Bronchial epithelial cell (primary cell): ENCODE data around the gene BRD4. TPM values are rescaled to one million over a fixed set of nuclear protein-coding genes. Genes with fewer than 3 reads are reported as not detected.
A peak's percentile ranks its signal among the peaks of the same experiment; 100 is the strongest.

Experiments
- DNase-seq: peaks from one replicate; pipeline ENCODE4 v3.0.0-alpha.2; 2010; ENCODE audit warnings: low read depth
- FAIRE-seq: peaks from 2 replicates; lab custom pipeline; 2011; peaks lifted over from hg19 to GRCh38; lab: Jason Lieb, UNC
- H3K27me3 ChIP-seq: 2 replicates; pipeline ENCODE4 v1.5.1; 2011; ENCODE audit warnings: low read length; ENCODE audit not compliant: control insufficient read depth, insufficient read depth
- H3K36me3 ChIP-seq: 2 replicates; pipeline ENCODE4 v1.5.1; 2011; ENCODE audit warnings: low read length; ENCODE audit not compliant: control insufficient read depth, insufficient read depth
- H3K4me3 ChIP-seq: 2 replicates; pipeline ENCODE4 v1.5.1; 2011; ENCODE audit warnings: mild to moderate bottlenecking, low read depth, low read length, control low read depth
- CTCF ChIP-seq: IDR thresholded peaks from 2 replicates; pipeline ENCODE4 v1.5.1; 2011; ENCODE audit warnings: mild to moderate bottlenecking, moderate library complexity, low read length, control low read depth, inconsistent platforms; ENCODE audit not compliant: insufficient read depth, severe bottlenecking
- total RNA-seq: library from RNA; depleted of rRNA; stranded (reverse); fragments of >200 nt; gene quantifications from 2 replicates; pipeline ENCODE4 v1.2.1, GENCODE V29; 2014

BRD4 gene
- total RNA-seq, 1 donor from 2014 or later: 12.1 TPM

- H3K27me3 ChIP-seq: no peaks in the 10 kb centered on the region
- peaks cover 43% of the 10 kb centered on the region for H3K36me3 ChIP-seq
- FAIRE-seq (no peak), DNase-seq (no peak)
- no peak for TF ChIP-seq CTCF
- no peak overlapping the region for H3K4me3 ChIP-seq
Measured at GRCh38 chr19:15250640-15250993, 81.7 kb downstream of the BRD4 start.

GRCh38 chr19:15249972-15250639 is 82.2 kb downstream of the BRD4 start:
- FAIRE-seq (no peak), DNase-seq (peak; percentile 66)
- TF ChIP-seq CTCF: peak; percentile 14
- no peaks in the 10 kb centered on the region for H3K27me3 ChIP-seq
- no peak overlapping the region for H3K4me3 ChIP-seq
- H3K36me3 ChIP-seq: peaks cover 45% of the 10 kb centered on the region

GRCh38 chr19:15249528-15249874 is 82.8 kb downstream of the BRD4 start:
- no peak for FAIRE-seq
- no peak for TF ChIP-seq CTCF
- Histone ChIP-seq H3K36me3 (peaks cover 49% of the 10 kb centered on the region), H3K4me3 (no peak overlapping the region), H3K27me3 (no peaks in the 10 kb centered on the region)
- DNase-seq: no peak

DNA sequence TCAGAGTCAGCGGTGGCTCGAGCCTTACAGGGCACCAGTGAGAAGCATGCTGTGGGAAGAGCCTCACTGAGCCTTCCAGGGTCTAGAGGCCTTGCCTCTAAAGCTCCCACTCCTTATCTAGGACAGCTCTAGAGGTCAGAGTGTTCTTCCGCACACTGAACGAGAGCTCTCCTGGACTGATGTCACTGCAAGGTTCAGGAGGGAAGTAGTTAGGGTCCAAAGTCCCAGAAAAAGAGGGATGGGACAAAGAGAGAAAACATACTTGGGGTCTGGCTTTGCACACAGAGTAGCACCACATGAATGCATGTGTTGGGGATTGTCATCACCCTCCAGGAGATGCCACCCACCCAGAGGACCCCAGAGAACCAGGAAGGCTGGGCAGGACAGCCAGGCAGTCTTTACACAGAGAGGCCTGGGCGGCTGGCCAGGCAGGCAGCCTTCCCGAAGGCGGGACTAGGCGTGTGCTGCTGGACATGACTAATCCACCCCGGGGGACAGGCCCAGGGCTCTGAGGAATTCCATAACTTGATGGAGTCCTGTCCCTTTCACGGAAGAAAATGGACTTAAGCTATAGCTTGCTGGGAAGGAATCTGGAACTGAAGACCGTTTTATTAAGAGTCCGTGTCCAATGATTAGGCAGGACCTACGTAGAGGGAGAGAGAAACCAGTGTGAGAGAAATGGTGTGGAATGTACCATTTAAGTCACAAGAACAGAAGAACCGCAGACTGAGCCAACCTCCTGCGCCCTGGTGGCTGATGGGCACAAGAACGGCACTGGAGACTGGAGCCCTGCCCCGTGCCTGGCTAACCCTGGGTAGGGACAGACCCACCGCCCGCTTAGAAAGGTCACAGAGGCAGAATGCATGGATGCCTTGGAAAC is 83.5 kb downstream of the BRD4 start:
- DNase-seq (peak; percentile 74), FAIRE-seq (peak; percentile 52)
- Histone ChIP-seq H3K4me3 (no peak overlapping the region), H3K27me3 (no peaks in the 10 kb centered on the region), H3K36me3 (peaks cover 46% of the 10 kb centered on the region)
- no peak for TF ChIP-seq CTCF

DNA sequence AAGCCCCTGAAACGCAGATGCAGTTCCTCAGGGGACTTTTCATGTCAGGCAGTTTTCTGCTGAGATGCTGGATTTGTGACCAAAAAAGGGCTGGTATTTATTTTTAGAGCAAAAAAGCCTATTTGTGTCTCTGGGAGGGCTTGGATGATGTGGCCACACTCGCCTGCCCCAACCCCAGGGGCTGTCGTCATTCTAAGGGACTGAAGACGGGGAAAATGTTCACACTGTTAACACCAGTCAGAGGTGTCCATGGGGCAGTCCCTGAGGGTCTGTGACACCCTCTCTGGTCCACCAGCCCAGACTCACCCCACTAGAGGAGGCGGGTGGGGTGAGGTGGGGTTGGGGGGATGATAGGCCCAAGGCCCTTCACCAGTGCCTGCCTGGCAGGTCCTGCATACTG is 84.2 kb downstream of the BRD4 start:
- no peaks in the 10 kb centered on the region for H3K27me3 ChIP-seq
- FAIRE-seq: no peak
- DNase-seq: no peak
- H3K36me3 ChIP-seq: peaks cover 47% of the 10 kb centered on the region
- no peak for TF ChIP-seq CTCF
- no peak overlapping the region for H3K4me3 ChIP-seq
